A204.1 (cell line): Measurements from ENCODE around the gene STK38L.

Experiments
- FAIRE-seq: peaks from 2 replicates; lab custom pipeline; 2012; peaks lifted over from hg19 to GRCh38; lab: Jason Lieb, UNC

STK38L gene

DNA sequence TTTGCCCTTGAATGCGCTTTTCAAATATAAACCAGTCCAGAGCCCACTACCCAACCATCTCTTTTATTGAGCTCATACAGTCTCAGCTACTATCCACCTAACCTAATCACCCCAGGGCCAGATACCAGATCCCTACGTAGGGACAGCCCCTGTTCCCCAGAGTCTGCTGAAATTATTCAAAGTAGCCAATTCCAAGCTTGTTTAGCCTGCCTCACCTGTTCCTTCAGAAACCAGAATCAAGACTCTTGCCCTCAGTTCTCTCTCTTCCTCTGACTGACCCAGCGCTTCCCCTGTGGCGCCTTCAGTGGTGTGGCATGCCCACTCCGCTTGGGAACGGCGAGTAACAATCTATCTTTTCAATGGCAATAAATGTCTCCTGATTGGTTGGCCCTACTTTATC is 107.4 kb downstream of the STK38L start:
- no peak for FAIRE-seq

DNA sequence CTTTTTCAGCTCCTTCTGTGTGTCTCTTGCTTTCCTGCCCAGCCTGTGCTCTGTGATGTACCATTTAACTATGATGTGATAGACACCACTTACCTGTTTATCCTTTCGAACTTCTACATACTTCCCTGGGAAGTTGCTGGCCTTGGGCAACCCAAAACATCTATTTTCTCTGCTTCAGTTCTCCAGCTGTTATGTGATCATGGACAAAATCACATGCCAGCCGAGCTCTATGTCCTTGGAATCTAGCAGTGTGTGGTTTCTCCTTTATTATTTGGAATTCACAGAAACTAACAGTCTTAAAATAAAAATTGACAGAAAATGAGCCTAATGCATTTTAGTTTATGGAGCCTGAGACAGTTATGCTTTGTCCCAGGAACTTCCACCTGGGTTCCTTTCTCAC is 111.4 kb downstream of the STK38L start:
- no peak for FAIRE-seq

DNA sequence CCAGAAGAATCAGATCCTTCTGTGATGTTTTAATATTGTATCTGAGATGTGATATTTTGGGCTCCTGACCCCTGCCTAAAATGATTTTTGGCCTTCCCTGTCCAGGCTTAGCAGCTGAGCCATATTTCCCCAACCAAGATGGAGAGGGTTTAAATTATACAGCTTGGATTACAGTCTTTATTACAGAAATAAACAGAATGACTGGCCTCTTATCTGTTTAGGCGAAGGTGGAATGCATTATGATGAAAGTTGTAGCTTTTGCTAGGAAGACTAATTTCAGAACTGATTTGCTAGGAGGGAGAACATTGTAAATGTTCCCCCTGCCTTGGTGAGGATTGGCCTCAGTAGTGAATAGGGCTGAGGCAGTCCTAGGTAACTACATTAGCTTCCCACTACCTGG is 111.9 kb downstream of the STK38L start:
- FAIRE-seq = no peak

DNA sequence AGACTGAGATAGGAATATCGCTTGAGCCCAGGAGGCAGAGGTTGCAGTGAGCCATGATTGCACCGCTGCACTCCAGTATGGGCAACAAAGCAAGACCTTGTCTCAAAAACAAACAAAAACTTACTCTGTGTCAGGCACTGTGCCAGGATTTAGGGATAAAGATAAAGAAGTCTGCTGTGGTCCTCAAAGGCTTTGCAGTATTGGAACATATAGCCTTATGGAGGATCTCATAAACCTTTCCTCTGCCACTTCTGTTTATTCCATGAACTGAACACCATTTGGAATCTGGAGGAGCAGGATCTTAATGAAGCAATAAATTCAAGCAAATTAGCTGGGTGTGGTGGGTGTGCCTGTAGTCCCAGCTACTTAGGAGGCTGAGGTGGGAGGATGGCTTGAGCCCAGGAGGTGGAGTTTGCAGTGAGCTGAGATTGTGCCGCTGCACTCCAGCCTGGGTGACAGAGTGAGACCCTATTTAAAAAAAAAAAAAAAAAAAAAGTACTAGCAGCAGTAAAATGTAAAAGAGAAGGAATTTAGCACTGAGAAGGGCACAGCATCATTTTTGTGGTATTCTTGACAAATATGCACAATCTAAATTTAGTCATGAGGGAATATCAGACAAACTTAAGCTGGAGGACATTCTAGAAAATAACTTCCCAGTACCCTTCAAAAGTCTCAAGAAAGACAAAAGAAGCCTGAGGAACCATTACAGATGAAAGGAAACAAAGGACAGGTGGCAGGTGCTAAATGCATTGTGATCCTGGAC is 115.7 kb downstream of the STK38L start:
- FAIRE-seq = no peak

DNA sequence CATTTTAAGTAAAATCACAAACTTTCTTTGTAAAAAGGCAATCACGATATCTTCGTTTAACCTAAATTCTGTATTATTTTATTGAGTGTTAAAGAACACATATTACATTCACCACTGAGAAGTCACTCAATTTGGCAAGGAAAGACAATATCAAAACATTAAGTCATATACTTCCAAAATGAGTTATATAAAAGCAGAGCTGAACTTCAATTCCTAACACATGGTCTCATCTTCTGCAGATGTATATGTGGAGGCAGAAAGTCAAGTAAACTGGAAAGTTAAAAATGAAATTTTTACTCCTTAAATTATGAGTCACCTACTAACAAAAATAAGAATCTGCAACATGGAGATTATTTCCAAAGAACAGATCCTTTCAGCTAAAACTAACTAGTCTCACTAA is 117.3 kb downstream of the STK38L start:
- FAIRE-seq = peak; percentile 23

DNA sequence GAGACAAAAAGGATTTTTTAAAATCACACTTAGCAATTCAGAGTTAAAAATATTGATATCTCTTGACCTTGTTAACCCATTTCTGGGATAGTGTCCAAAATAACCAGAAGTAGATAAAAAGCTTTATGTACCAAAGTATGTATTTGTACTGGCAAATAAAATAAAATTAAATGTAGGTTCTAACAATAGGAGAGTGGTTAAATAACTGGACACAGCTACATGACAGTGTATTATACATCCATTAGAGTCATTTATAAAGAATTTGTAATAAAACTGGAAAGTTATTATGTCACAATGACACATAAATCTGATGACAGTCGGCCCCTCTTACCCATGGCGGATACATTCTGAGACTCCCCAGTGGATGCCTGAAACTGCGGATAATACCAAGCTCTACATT is 122.5 kb downstream of the STK38L start:
- no peak for FAIRE-seq

DNA sequence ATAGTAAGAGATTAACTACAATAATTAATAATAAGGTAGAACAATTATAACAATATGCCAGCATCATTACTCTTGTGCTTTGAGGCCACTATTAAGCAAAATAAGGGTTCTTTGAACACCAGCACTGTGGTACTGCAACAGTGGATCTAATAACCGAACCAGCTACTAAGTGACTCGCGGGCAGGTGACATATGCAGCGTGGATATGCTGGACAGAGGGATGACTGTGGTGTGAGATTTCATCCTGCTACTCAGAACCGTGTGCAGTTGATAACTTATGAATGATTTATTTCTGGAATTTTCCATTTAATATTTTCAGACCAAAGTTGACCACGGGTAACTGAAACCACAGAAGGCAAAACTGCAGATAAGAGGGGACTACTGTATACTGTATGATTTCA is 123.0 kb downstream of the STK38L start:
- FAIRE-seq = no peak
